Glutamatergic neuron (in vitro differentiated cells): ENCODE data around the gene NT5C1B. TPM values are rescaled to one million over a fixed set of nuclear protein-coding genes. Genes with fewer than 3 reads are reported as not detected.

ENCODE experiments used
- DNase-seq: peaks from one replicate; pipeline ENCODE4 v3.0.0; 2022
- H3K27ac Mint-ChIP-seq: one replicate; pipeline ENCODE4 v1.8.0; 2020; ENCODE audit warnings: mild to moderate bottlenecking, mixed read lengths, inconsistent platforms; ENCODE audit not compliant: unreplicated experiment
- H3K27me3 Mint-ChIP-seq: one replicate; pipeline ENCODE4 v1.8.0; 2020; ENCODE audit warnings: mild to moderate bottlenecking, moderate library complexity, mixed read lengths, inconsistent platforms; ENCODE audit not compliant: unreplicated experiment
- H3K36me3 Mint-ChIP-seq: one replicate; pipeline ENCODE4 v1.8.0; 2020; ENCODE audit warnings: mild to moderate bottlenecking, mixed read lengths, inconsistent platforms; ENCODE audit not compliant: unreplicated experiment
- H3K4me1 Mint-ChIP-seq: one replicate; pipeline ENCODE4 v1.8.0; 2020; ENCODE audit warnings: mild to moderate bottlenecking, low read depth, mixed read lengths, inconsistent platforms; ENCODE audit not compliant: unreplicated experiment
- H3K4me3 Mint-ChIP-seq: one replicate; pipeline ENCODE4 v1.8.0; 2020; ENCODE audit warnings: mild to moderate bottlenecking, mixed read lengths, inconsistent platforms; ENCODE audit not compliant: unreplicated experiment
- H3K9me3 Mint-ChIP-seq: one replicate; pipeline ENCODE4 v1.8.0; 2020; ENCODE audit warnings: mild to moderate bottlenecking, moderate library complexity, mixed read lengths, inconsistent platforms; ENCODE audit not compliant: unreplicated experiment
- total RNA-seq: library from RNA; stranded (reverse); fragmentation: NEBNext Ultra II Directional; extraction: Animal tissue kit (Norgen Biotek cat#: 25700); gene quantifications from one replicate; pipeline ENCODE4 v1.2.1, GENCODE V29; 2021; ENCODE audit not compliant: unreplicated experiment
- TF ChIP-seq, protein P1 (sequence below): fragments of 200-600 bp; sonication (generic); IDR thresholded peaks from one replicate; pipeline ENCODE4 v1.5.0; 2021; ENCODE audit not compliant: partially characterized antibody, unreplicated experiment

NT5C1B gene
- total RNA-seq, 1 donor from 2014 or later: not detected

DNA sequence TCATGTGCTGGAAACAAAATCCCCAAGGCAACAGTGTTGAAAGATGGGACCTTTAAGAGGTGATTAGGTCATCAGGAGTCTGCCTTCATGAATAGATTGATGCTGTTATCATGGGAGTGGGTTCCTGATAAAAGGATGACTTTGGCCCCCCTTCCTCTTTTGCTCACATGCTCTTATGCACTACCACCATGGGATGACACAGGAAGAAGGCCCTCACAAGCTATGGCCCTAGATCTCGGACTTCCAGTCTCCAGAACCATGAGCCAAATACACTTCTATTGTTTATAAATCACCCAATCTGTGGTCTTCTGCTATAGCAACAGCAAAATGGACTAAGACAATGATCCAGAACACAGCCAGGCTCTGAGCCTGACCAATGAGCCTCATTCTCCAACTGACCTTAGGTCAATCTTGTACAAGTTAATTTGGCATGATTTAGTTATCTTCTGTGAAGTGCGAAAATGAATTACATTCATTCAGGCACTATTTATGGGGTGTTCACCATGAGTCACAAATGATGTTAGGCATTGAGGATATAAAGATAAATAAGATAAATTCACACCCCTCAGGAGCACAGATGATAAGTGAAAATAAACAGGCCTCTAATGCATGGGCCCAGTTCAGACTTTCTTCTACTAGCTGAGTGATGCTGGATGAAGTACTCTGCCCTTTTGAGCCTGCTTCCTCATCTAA, 37.7 kb upstream of the NT5C1B start:
- peaks cover 4% of the 10 kb centered on the region for H3K36me3 Mint-ChIP-seq
- TF ChIP-seq, protein P1, sequence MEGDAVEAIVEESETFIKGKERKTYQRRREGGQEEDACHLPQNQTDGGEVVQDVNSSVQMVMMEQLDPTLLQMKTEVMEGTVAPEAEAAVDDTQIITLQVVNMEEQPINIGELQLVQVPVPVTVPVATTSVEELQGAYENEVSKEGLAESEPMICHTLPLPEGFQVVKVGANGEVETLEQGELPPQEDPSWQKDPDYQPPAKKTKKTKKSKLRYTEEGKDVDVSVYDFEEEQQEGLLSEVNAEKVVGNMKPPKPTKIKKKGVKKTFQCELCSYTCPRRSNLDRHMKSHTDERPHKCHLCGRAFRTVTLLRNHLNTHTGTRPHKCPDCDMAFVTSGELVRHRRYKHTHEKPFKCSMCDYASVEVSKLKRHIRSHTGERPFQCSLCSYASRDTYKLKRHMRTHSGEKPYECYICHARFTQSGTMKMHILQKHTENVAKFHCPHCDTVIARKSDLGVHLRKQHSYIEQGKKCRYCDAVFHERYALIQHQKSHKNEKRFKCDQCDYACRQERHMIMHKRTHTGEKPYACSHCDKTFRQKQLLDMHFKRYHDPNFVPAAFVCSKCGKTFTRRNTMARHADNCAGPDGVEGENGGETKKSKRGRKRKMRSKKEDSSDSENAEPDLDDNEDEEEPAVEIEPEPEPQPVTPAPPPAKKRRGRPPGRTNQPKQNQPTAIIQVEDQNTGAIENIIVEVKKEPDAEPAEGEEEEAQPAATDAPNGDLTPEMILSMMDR: no peak
- no peaks in the 10 kb centered on the region for H3K4me1 Mint-ChIP-seq
- no peak for DNase-seq
- no peak overlapping the region for H3K4me3 Mint-ChIP-seq
- H3K27ac Mint-ChIP-seq: no peak overlapping the region
- H3K9me3 Mint-ChIP-seq: no peaks in the 10 kb centered on the region
- no peaks in the 10 kb centered on the region for H3K27me3 Mint-ChIP-seq

DNA sequence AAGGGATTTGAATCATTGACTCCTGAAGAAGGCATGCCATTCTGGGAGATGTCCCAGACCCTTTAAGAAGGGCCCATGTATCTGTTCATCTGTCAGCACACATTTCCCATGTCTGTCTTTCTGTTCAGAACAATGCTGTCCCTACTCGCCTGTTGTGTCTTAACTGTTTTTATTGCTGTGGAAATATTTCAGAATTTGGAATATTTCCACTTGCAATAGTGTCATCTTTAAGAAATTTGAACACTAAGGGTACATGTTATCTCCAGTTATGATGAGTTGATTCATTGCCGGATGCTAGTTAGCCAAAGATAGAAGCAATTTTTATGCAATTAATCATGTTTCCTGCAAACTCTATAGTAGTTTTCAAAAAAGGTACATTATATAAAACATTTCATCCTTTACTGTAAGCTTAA, 36.9 kb upstream of the NT5C1B start:
- DNase-seq: no peak
- H3K27ac Mint-ChIP-seq: no peak overlapping the region
- no peaks in the 10 kb centered on the region for H3K9me3 Mint-ChIP-seq
- H3K36me3 Mint-ChIP-seq: no peaks in the 10 kb centered on the region
- TF ChIP-seq, protein P1: no peak
- no peaks in the 10 kb centered on the region for H3K4me1 Mint-ChIP-seq
- H3K27me3 Mint-ChIP-seq: no peaks in the 10 kb centered on the region
- H3K4me3 Mint-ChIP-seq: no peak overlapping the region

DNA sequence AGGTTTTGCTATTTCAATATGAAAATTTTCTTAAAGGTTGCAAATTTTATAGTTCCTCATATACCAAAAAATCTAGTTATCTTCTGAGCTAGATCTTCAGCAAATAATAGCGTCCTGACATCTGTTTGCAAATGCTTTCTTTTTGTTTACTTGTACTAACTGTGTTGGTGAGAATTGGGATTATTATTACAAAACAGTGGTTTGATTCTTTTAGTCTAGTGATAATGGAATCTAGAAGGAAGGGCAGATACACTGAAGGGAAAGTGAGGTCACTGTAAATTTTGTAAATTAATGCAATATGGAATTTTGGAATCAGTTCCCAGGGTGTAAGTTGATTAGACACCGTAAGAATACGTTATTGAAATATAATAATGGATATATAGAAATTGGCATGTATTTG, 36.2 kb upstream of the NT5C1B start:
- no peak for DNase-seq
- H3K36me3 Mint-ChIP-seq: no peaks in the 10 kb centered on the region
- H3K4me1 Mint-ChIP-seq: no peaks in the 10 kb centered on the region
- H3K27ac Mint-ChIP-seq: no peak overlapping the region
- H3K27me3 Mint-ChIP-seq: no peaks in the 10 kb centered on the region
- TF ChIP-seq, protein P1: no peak
- H3K9me3 Mint-ChIP-seq: no peaks in the 10 kb centered on the region
- H3K4me3 Mint-ChIP-seq: no peak overlapping the region

DNA sequence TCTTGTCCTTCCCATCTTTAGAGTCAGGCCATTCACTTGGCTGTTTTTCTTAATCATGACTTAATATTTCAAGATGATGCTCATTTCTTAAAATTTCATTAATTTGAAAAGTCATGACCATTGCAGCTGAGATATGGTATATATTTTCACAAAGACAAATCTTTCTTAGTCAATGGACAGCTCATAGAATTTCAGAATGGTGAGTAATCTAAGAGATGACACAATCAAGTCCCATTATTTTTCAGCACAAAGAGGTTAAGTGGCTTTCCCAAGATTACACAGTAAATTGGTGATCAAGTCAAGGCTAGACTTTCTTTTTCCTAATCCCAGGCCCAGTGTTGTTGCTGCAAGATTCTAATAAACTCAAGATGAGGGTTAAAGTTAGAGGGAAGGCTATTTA, 34.4 kb upstream of the NT5C1B start:
- H3K27me3 Mint-ChIP-seq: no peaks in the 10 kb centered on the region
- H3K27ac Mint-ChIP-seq: no peak overlapping the region
- H3K4me1 Mint-ChIP-seq: no peaks in the 10 kb centered on the region
- no peak overlapping the region for H3K4me3 Mint-ChIP-seq
- H3K9me3 Mint-ChIP-seq: no peaks in the 10 kb centered on the region
- no peaks in the 10 kb centered on the region for H3K36me3 Mint-ChIP-seq
- no peak for DNase-seq
- TF ChIP-seq, protein P1: no peak

DNA sequence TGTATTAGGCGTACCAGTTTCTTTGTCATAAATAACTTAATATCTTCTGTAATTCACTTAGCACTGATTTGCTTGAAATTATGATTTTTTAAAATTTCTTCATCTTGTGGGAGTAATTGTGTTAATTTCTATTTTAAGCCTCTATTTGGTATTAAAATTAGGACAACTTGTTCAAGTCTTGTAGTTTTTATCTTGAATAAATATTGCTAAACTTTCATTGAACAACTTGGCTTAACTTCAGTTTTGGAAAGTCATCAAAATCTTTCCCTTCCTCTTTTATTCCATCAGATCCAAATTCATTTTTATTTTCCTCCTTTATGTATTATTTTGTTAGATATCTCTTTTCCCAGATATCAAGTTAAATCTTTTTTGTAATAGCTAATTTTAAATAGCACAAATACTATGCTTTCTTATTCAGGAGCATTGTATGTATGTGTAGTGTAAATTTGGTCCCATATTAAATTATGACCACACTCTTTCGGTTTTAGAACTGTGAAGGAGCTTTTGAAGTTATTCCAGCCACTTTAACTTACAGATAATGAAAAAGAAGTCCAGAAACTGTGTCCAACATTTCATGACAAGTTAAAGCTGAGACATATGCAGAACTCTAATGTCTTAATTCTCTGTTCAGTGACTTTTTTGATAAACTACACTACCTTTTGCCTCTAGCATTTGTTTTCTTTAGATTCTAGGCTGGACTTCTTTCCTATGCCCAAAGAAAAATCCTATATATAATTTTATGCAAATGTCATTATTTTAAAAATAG, 31.7 kb upstream of the NT5C1B start:
- H3K27ac Mint-ChIP-seq: no peak overlapping the region
- no peaks in the 10 kb centered on the region for H3K36me3 Mint-ChIP-seq
- DNase-seq: no peak
- no peaks in the 10 kb centered on the region for H3K4me1 Mint-ChIP-seq
- H3K4me3 Mint-ChIP-seq: no peak overlapping the region
- TF ChIP-seq, protein P1: no peak
- H3K27me3 Mint-ChIP-seq: no peaks in the 10 kb centered on the region
- H3K9me3 Mint-ChIP-seq: no peaks in the 10 kb centered on the region
